Aorta (tissue), 5 donors: ENCODE results near the gene CEACAM7. TPM values are rescaled to one million over a fixed set of nuclear protein-coding genes. Genes with fewer than 3 reads are reported as not detected.

Experiments
- ATAC-seq: fragments of 200-7000 bp; cut with Tn5 transposase; one replicate; pipeline ENCODE4 v1.9.1; 2022; ENCODE audit warnings: moderate library complexity; ENCODE audit not compliant: low FRiP score
- DNase-seq, 2 donors: peaks; one replicate each; pipeline ENCODE4 v3.0.0-alpha.2; 2020
- H3K27ac ChIP-seq, 2 donors: one replicate each; pipeline ENCODE4 v1.5.1; 2013; ENCODE audit warnings: low read length in 2 of 2, mild to moderate bottlenecking in 2 of 2, moderate library complexity in 2 of 2, control low read depth in 1 of 2, inconsistent platforms in 1 of 2, low read depth in 1 of 2
- H3K27me3 ChIP-seq, 2 donors: one replicate each; pipeline ENCODE4 v1.6.1; 2013; ENCODE audit warnings: control low read depth in 1 of 2, low read length in 1 of 2, mild to moderate bottlenecking in 1 of 2, moderate library complexity in 1 of 2; ENCODE audit not compliant: insufficient read depth in 2 of 2, control insufficient read depth in 1 of 2
- H3K36me3 ChIP-seq, 2 donors: one replicate each; pipeline ENCODE4 v1.6.1; 2013; ENCODE audit warnings: control low read depth in 1 of 2, low read length in 1 of 2, mild to moderate bottlenecking in 1 of 2; ENCODE audit not compliant: insufficient read depth in 2 of 2, control insufficient read depth in 1 of 2
- H3K4me1 ChIP-seq, 2 donors: one replicate each; pipeline ENCODE4 v1.6.1; 2013; ENCODE audit warnings: low read length in 2 of 2, control low read depth in 1 of 2, mild to moderate bottlenecking in 1 of 2, moderate library complexity in 1 of 2; ENCODE audit not compliant: insufficient read depth in 2 of 2, control insufficient read depth in 1 of 2
- H3K4me3 ChIP-seq, 2 donors: one replicate each; pipeline ENCODE4 v1.5.1; 2013; ENCODE audit warnings: low read length in 2 of 2, control low read depth in 1 of 2, mild to moderate bottlenecking in 1 of 2
- H3K9me3 ChIP-seq: one replicate; pipeline ENCODE4 v1.6.1; 2013; ENCODE audit warnings: mild to moderate bottlenecking, low read length; ENCODE audit not compliant: control insufficient read depth
- WGBS, 2 donors: extraction: QIAGEN DNeasy Blood & Tissue Kit; methylation state at CpG; one replicate each; pipeline ENCODE4 v1.1.7; 2013; 5-methylcytosine and 5-hydroxymethylcytosine counted together
- intact Hi-C, 2 donors: fragments of 100-400 bp; cut with DNase I; formaldehyde crosslinking; loops; one replicate each; pipeline versions ENCODE4 v1.14.2 to v1.15.0; 2022
- polyA plus RNA-seq, 2 donors: library from polyadenylated mRNA; stranded (reverse); fragments of 200-250 nt; gene quantifications; one replicate each; pipeline ENCODE4 v1.2.3, GENCODE V29; 2013
- total RNA-seq, 2 donors: library from RNA; stranded (reverse); fragmentation: NEBNext Ultra II Directional; extraction: Animal tissue kit (Norgen Biotek cat#: 25700); gene quantifications; one replicate each; pipeline ENCODE4 v1.2.1, GENCODE V29; 2021
- donor health status: healthy with polysubstance abuse.
- donor health status: Bipolar disorder and iron deficiency.
- donor health status: DM: no; HTN: no; CAD: no.
- donor health status: DM: no; HTN: no; CAD: no.
- donor health status: DM: yes; HTN: yes; CAD: no.

Gene CEACAM7
- total and polyA plus RNA-seq, 4 donors, result 0.26 to 7.4 (median 0.61) TPM; not detected in 1

- Histone ChIP-seq H3K9me3 (peaks cover 2% of the 10 kb centered on the region), H3K27ac (no peak overlapping the region), H3K4me3 (no peak overlapping the region), H3K4me1 (no peaks in the 10 kb centered on the region), H3K36me3 (no peaks in the 10 kb centered on the region), H3K27me3 (no peaks in the 10 kb centered on the region)
- DNase-seq (peak in 1 of 2 donors; percentile 50), ATAC-seq (no peak)
- WGBS, 2 donors, result 55 to 60% methylated on average over 7 of the region's 7 CpGs
- intact Hi-C loops, result no loop called here
Measured at GRCh38 chr19:41696402-41697197, 8.5 kb upstream of the CEACAM7 start.

GRCh38 chr19:41695745-41696144 lies 7.7 kb upstream of the CEACAM7 start:
- no peak for ATAC-seq

GRCh38 chr19:41694831-41695635 lies 7.0 kb upstream of the CEACAM7 start:
- DNase-seq (peak in 1 of 2 donors; percentile 56), ATAC-seq (no peak)
- no peak overlapping the region for H3K27ac ChIP-seq
- no peaks in the 10 kb centered on the region for H3K27me3 ChIP-seq
- 59 to 60% methylated on average over 8 of the region's 8 CpGs for WGBS, 2 donors
- H3K4me3 ChIP-seq, result no peak overlapping the region
- H3K4me1 ChIP-seq, result no peaks in the 10 kb centered on the region
- no peaks in the 10 kb centered on the region for H3K36me3 ChIP-seq
- peaks cover 3% of the 10 kb centered on the region for H3K9me3 ChIP-seq
- intact Hi-C loops, result no loop called here

More at GRCh38 chr19:41695745-41696144, 7.7 kb upstream of the CEACAM7 start:
- no peak overlapping the region for H3K4me3 ChIP-seq
- no peaks in the 10 kb centered on the region for H3K27me3 ChIP-seq
- H3K27ac ChIP-seq, result no peak overlapping the region
- peak in 1 of 2 donors; percentile 50 for DNase-seq
- intact Hi-C loops, result no loop called here
- no peaks in the 10 kb centered on the region for H3K36me3 ChIP-seq
- no peaks in the 10 kb centered on the region for H3K4me1 ChIP-seq
- peaks cover 3% of the 10 kb centered on the region for H3K9me3 ChIP-seq
- WGBS, 2 donors, result 54 to 58% methylated on average over 2 of the region's 2 CpGs

GRCh38 chr19:41694196-41694595 lies 6.1 kb upstream of the CEACAM7 start:
- H3K36me3 ChIP-seq, result no peaks in the 10 kb centered on the region
- no peaks in the 10 kb centered on the region for H3K27me3 ChIP-seq
- ATAC-seq, result no peak
- H3K4me1 ChIP-seq, result no peaks in the 10 kb centered on the region
- no peak overlapping the region for H3K27ac ChIP-seq
- intact Hi-C loops, result no loop called here
- WGBS, 2 donors, result 50 to 53% methylated on average over 1 of the region's 1 CpG
- DNase-seq, result no peak
- H3K4me3 ChIP-seq, result no peak overlapping the region
- peaks cover 3% of the 10 kb centered on the region for H3K9me3 ChIP-seq

GRCh38 chr19:41691268-41691970 lies 3.3 kb upstream of the CEACAM7 start:
- ATAC-seq, result no peak
- Histone ChIP-seq H3K9me3 (peaks cover 3% of the 10 kb centered on the region), H3K36me3 (no peaks in the 10 kb centered on the region), H3K27me3 (no peaks in the 10 kb centered on the region), H3K4me1 (no peaks in the 10 kb centered on the region), H3K27ac (no peak overlapping the region), H3K4me3 (no peak overlapping the region)
- intact Hi-C loops, result no loop called here
- WGBS, 2 donors, result 28% methylated on average over 20 of the region's 20 CpGs
- DNase-seq, result peak in 1 of 2 donors; percentile 53

- Histone ChIP-seq H3K36me3 (no peaks in the 10 kb centered on the region), H3K27me3 (no peaks in the 10 kb centered on the region), H3K27ac (no peak overlapping the region), H3K4me3 (no peak overlapping the region), H3K9me3 (peaks cover 3% of the 10 kb centered on the region), H3K4me1 (no peaks in the 10 kb centered on the region)
- WGBS, 2 donors, result 73 to 76% methylated on average over 3 of the region's 3 CpGs
- DNase-seq (no peak), ATAC-seq (no peak)
- intact Hi-C loops, result no loop called here
Measured at GRCh38 chr19:41690801-41691065, 2.7 kb upstream of the CEACAM7 start.

- intact Hi-C loops, result no loop called here
- H3K4me1 ChIP-seq, result no peaks in the 10 kb centered on the region
- no peaks in the 10 kb centered on the region for H3K36me3 ChIP-seq
- ATAC-seq (no peak), DNase-seq (no peak)
- no peak overlapping the region for H3K4me3 ChIP-seq
- WGBS, 2 donors, result 63 to 66% methylated on average over 4 of the region's 4 CpGs
- no peak overlapping the region for H3K27ac ChIP-seq
- H3K27me3 ChIP-seq, result no peaks in the 10 kb centered on the region
- H3K9me3 ChIP-seq, result peaks cover 3% of the 10 kb centered on the region
Measured at GRCh38 chr19:41689993-41690800, 2.1 kb upstream of the CEACAM7 start.

- Histone ChIP-seq H3K4me3 (no peak overlapping the region), H3K36me3 (no peaks in the 10 kb centered on the region), H3K9me3 (peaks cover 3% of the 10 kb centered on the region), H3K4me1 (no peaks in the 10 kb centered on the region), H3K27ac (no peak overlapping the region), H3K27me3 (no peaks in the 10 kb centered on the region)
- no peak for ATAC-seq
- no peak for DNase-seq
- intact Hi-C loops, result no loop called here
- WGBS, 2 donors, result 64 to 69% methylated on average over 3 to 4 of the region's 4 CpGs
Measured at GRCh38 chr19:41688687-41689086, 617 bp upstream of the CEACAM7 start.
